HG02571 (cell line): ENCODE results near the gene PEX6.

ENCODE experiments used
- ATAC-seq: cut with Tn5 transposase; IDR thresholded peaks from one replicate; pipeline ENCODE4 v1.9.1; 2021; ENCODE audit warnings: mild to moderate bottlenecking, moderate library complexity; ENCODE audit not compliant: unreplicated experiment

Gene PEX6, protein sequence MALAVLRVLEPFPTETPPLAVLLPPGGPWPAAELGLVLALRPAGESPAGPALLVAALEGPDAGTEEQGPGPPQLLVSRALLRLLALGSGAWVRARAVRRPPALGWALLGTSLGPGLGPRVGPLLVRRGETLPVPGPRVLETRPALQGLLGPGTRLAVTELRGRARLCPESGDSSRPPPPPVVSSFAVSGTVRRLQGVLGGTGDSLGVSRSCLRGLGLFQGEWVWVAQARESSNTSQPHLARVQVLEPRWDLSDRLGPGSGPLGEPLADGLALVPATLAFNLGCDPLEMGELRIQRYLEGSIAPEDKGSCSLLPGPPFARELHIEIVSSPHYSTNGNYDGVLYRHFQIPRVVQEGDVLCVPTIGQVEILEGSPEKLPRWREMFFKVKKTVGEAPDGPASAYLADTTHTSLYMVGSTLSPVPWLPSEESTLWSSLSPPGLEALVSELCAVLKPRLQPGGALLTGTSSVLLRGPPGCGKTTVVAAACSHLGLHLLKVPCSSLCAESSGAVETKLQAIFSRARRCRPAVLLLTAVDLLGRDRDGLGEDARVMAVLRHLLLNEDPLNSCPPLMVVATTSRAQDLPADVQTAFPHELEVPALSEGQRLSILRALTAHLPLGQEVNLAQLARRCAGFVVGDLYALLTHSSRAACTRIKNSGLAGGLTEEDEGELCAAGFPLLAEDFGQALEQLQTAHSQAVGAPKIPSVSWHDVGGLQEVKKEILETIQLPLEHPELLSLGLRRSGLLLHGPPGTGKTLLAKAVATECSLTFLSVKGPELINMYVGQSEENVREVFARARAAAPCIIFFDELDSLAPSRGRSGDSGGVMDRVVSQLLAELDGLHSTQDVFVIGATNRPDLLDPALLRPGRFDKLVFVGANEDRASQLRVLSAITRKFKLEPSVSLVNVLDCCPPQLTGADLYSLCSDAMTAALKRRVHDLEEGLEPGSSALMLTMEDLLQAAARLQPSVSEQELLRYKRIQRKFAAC

GRCh38 chr6:42978839-42979522, at the start of gene PEX6:
TSS of gene PEX6 (minus strand) at chr6:42979181. CDS start at chr6:42979150, 31 bp downstream.
- ATAC-seq, result peak; percentile 75

DNA sequence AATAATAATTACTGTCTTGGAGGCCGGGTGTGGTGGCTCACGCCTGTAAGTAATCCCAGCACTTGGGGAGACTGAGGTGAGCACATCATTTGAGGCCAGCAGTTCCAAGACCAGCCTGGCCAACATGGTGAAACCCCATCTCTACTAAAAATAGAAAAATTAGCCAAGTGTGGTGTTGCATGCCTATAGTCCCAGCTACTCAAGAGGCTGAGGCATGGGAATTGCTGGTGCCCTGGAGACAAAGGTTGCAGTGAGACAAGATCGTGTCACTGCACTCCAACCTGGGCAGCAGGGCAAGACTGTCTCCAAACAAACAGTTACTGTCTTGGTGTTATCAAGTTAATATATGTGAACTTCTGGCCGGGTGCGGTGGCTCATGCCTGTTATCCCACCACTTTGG, 47.4 kb upstream of the PEX6 start:
- ATAC-seq, result no peak

DNA sequence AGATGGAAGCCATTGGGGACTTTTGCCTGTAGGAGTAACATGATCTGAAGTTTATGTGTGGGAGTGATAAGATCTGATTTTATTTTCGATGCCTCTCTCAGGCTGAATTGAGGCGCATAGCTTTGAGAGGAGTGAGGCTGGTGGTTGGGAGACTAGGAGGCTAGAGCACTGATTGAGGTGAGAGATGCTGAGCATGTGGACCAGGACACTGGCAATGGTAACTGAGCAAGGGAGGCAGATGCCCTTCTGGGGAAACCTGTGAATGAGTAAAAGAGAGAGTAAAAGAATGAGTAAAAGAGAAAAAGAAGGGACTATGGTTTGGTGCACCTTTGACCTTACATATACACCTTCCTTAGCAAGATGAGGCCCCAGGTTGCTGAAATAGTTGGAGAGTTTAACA, 45.5 kb upstream of the PEX6 start:
- ATAC-seq, result no peak

DNA sequence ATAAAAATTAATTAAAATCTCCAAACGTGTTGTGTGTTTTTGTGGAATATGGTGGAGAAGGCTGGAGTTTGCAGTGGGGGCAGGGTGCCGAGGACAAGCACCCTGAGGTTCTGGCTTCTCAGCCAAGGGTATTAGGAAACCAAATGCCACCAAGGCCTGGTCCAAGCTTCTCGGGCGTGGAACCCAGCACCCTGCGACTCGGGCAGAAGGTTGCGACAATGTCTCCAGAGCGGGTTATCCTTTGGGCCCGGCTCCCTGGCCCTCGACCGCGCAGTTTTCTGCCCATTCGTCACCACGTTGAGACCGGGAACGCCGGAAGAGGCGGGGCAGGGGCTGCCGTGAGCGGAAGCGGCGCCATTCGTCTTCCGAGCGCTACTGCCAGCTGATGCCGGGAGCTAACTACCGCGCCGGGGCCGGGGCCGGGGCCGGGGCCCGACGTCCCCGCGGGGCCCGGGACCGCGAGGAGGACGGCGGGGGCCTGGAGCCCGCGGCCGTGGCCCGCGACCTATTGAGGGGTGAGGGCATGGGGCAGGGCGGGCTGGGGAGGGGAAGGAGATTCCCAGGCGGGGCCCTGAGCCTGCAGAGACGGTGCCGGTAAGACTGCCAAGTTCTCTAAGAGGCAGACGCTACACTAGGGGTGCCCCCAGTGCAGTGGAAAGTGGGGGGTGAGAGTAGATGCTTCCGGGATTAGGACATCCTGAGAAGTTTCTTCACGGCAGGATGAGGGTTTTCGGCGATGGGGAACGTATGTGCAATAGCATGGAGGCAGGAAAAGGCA, 42.5 kb upstream of the PEX6 start, which contains the start of gene RRP36:
Gene RRP36 (plus strand): TSS at position 354 of the 778 bp plus-strand sequence. CDS start 32 bp downstream, at position 386.
- ATAC-seq, result peak; percentile 67

DNA sequence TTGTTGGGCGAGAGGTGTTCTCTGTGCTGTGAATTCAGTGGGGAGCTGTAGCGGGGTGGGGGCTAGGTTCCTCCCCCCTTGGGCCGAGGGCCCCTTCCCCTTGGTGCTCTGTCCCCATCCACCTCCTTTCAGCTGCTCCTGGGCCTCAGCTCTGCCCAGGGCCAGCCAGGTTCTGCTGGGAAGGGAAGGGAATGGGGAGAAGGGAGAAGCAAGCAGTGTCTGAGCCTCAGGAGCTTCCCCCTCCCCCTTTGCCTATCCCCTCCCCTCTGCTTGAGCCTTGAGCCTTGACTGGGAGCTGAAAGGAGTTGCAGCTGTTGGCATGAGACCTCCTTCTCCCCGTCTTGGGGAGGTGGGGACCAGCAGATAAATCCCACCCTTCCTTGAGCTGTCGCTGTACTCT, 41.9 kb upstream of the PEX6 start:
- no peak for ATAC-seq

DNA sequence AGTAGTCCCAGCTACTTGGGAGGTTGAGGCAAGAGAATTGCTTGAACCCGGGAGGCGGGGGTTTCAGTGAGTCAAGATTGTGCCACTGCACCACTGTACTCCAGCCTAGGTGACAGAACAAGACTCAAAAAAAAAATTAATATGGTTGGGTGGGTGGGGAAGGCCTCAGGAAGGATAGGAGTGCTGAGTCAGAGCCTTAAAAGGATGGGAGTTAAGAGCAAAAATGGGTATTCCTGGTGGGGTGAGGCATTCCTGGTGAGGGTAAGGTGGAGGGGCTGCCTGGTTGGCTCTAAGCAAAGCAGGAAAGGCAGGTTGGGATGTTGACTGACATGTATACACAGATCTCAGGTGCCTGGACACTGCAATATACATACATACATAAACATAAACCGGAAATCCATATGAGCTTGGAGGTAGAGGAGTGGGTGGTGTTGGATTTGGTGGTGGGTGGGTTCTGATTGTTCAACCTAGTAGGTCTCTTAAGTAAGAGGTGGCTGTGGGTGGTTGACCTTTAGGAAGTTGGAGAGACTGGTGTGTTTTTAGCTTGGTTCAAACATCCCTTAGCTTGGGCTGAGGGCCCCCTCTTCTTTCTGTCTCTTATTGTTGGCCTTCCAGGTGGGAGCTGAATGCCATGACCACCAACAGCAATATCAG, 41.2 kb upstream of the PEX6 start:
- ATAC-seq, result no peak

DNA sequence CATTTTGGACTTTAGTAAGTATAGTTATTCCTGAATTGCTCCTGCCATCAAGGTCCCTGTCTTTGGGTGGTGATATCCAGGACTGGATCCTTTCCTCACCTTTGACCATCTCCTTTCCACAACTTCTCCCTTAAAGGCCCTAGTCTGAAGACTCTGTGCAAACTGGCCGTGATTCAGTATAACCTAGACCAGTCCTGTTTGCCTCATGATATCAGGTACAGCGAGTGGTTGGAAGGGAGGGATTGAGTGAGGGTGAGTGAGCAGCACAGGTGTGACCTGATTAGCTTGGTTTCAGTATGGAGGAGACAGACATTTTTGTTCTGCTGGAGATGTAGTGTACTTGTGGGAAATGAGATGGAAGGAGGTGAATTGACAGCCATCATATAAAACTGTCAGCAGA, 40.2 kb upstream of the PEX6 start:
- no peak for ATAC-seq

GRCh38 chr6:43016943-43017334, 38.0 kb upstream of the PEX6 start:
- no peak for ATAC-seq

- ATAC-seq, result no peak
These were observed 37.4 kb upstream of the PEX6 start for GRCh38 chr6:43016176-43016942.

- ATAC-seq, result no peak
These were observed 35.5 kb upstream of the PEX6 start for GRCh38 chr6:43014434-43014909.

- ATAC-seq, result peak; percentile 91
These were observed 35.0 kb upstream of the PEX6 start, which contains the start of the genes KLHDC3 and MEA1 for GRCh38 chr6:43013843-43014433. TSS of gene KLHDC3 (plus strand) at chr6:43014249. CDS start at chr6:43017193, 2,944 bp downstream. TSS of gene MEA1 (minus strand) at chr6:43013946. CDS start at chr6:43013813, 133 bp downstream.

- no peak for ATAC-seq
These were observed 34.3 kb upstream of the PEX6 start for GRCh38 chr6:43013097-43013842.

DNA sequence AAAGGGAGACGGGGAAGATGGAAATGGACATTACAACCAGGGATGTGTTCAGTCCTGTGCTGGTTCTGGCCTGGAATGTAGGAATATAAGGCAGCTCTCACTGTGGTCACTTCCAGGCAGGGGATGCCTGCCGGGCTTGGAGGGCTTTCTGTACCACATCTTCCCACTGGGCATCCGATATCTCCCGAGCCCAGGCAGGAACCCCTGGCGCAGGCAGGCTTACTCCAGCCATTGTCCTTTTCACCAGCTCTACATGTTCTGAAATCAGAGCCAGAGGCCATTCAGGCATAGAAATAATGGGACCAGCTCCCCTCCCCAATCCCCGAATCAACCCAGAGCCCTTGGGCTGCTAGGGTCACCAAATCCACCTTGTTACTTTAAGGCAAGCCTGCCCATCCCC, 33.4 kb upstream of the PEX6 start:
- no peak for ATAC-seq

DNA sequence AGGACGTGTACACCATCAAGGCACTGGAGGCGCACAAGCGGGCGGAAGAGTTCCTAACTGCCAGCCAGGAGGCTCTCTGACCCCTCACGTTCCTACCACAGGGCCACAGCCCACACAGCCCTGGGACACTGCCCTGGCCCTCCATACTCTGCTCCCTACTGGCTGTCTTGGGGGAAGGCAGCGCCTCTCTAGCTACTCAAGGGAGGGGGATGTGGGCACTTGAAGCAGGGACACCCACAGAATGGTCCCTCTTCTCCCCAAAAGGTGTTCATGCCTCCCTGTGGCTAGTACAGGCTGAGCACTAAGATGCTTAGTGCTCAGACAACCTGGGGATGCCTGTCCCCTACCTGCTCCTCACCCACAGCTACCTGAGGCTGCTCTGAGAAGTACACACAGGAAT, 32.2 kb upstream of the PEX6 start:
- no peak for ATAC-seq

DNA sequence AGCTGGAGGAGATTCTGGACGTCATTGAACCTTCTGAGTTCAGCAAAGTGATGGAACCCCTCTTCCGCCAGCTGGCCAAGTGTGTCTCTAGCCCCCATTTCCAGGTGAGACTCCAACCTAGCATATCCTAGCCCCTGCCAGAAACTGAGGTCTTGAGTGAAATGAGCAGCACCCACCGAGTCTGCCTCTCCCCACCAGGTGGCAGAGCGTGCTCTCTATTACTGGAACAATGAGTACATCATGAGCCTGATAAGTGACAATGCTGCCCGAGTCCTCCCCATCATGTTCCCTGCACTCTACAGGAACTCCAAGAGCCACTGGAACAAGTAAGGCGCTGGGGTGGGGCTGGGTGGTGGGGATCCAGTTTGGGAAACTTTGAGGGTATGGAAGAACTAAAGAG, 30.1 kb upstream of the PEX6 start:
- ATAC-seq, result no peak

- no peak for ATAC-seq
These were observed 28.1 kb upstream of the PEX6 start for GRCh38 chr6:43007126-43007525.

GRCh38 chr6:43006251-43006650, 27.3 kb upstream of the PEX6 start:
- ATAC-seq, result no peak

DNA sequence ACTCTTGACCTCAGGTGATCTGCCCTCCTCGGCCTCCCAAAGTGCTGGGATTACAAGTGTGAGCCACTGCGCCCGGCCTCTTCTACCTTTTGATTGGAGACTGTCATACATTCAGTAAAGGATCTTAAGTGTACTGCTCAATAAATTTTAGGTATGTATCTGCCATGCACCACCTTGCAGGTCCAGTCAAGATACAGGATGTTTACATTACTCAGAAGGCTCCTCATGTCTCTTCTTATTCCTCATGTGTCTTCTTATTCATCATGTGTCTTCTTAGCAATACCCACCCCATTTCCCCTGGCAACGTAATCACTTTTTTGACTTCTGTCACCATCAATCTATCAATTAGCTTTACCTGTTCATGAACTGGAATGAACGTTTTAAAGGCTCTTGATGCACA, 26.9 kb upstream of the PEX6 start:
- no peak for ATAC-seq
